H1 (cell line): ENCODE results near the gene NKIRAS2. TPM values are rescaled to one million over a fixed set of nuclear protein-coding genes. Genes with fewer than 3 reads are reported as not detected.

Source experiments
- CTCF ChIA-PET: fragments of 300-600 bp; sonication (Branson Sonifier 250); formaldehyde crosslinking; loops from one replicate; lab custom pipeline; 2021; ENCODE audit not compliant: partially characterized antibody; lab: Charles Lee
- POLR2A ChIA-PET: fragments of 300-600 bp; sonication (Branson Sonifier 250); formaldehyde crosslinking; loops from one replicate; lab custom pipeline; 2021; ENCODE audit warnings: inconsistent platforms; ENCODE audit not compliant: partially characterized antibody; lab: Charles Lee
- DNase-seq, 2 experiments: peaks; one replicate each; pipeline versions ENCODE4 v3.0.0 to v3.0.0-alpha.2; 2010 to 2022; ENCODE audit warnings: low spot score in 2 of 2, low read depth in 1 of 2, mixed read lengths in 1 of 2
- FAIRE-seq: peaks from 2 replicates; lab custom pipeline; 2011; peaks lifted over from hg19 to GRCh38; lab: Jason Lieb, UNC
- H2AFZ ChIP-seq: 2 replicates; pipeline ENCODE4 v1.8.1; 2012; ENCODE audit warnings: low read length, inconsistent platforms
- H2AK5ac ChIP-seq: 2 replicates; pipeline ENCODE4 v1.6.1; 2013; ENCODE audit warnings: low read depth, low read length
- H2BK120ac ChIP-seq: replicated peaks from 2 replicates; pipeline ENCODE3; 2013; ENCODE audit warnings: low read depth, low read length, inconsistent platforms
- H2BK12ac ChIP-seq: 2 replicates; pipeline ENCODE4 v1.6.1; 2013; ENCODE audit warnings: low read depth, low read length
- H2BK15ac ChIP-seq: 2 replicates; pipeline ENCODE4 v1.6.1; 2013; ENCODE audit warnings: low read length
- H2BK20ac ChIP-seq: 2 replicates; pipeline ENCODE4 v1.6.1; 2013; ENCODE audit warnings: low read length
- H2BK5ac ChIP-seq: 2 replicates; pipeline ENCODE4 v1.6.1; 2013; ENCODE audit warnings: low read depth, low read length
- H3K14ac ChIP-seq: 2 replicates; pipeline ENCODE4 v1.6.1; 2013; ENCODE audit warnings: inconsistent platforms; ENCODE audit not compliant: insufficient read length
- H3K18ac ChIP-seq: 2 replicates; pipeline ENCODE4 v1.6.1; 2013; ENCODE audit warnings: low read length; ENCODE audit errors: extremely low read depth
- H3K23ac ChIP-seq: 2 replicates; pipeline ENCODE4 v1.6.1; 2013; ENCODE audit warnings: inconsistent platforms; ENCODE audit not compliant: insufficient read length
- H3K23me2 ChIP-seq: 2 replicates; pipeline ENCODE4 v1.6.1; 2013; ENCODE audit warnings: low read depth, low read length
- H3K27ac ChIP-seq: 2 replicates; pipeline ENCODE4 v1.6.1; 2011; ENCODE audit warnings: low read depth, low read length, inconsistent platforms
- H3K27me3 ChIP-seq, 4 experiments: replicated peaks in 1 of 4; 1 replicate in 1 of 4; 2 replicates in 3 of 4; pipeline versions ENCODE4 v1.6.1 to v1.8.1; 2011 to 2013; ENCODE audit warnings: low read length in 3 of 4, mild to moderate bottlenecking in 3 of 4, inconsistent platforms in 2 of 4, mixed read lengths in 2 of 4, moderate library complexity in 1 of 4; ENCODE audit not compliant: control insufficient read depth in 3 of 4, insufficient read depth in 3 of 4; ENCODE audit errors: extremely low read depth in 1 of 4
- H3K36me3 ChIP-seq, 4 experiments: 2 replicates each; pipeline versions ENCODE4 v1.6.1 to v1.8.1; 2011 to 2013; ENCODE audit warnings: mild to moderate bottlenecking in 4 of 4, low read length in 3 of 4, moderate library complexity in 2 of 4, control low read depth in 1 of 4, inconsistent platforms in 1 of 4; ENCODE audit not compliant: insufficient read depth in 4 of 4, control insufficient read depth in 2 of 4
- H3K4ac ChIP-seq: replicated peaks from 2 replicates; pipeline ENCODE3; 2013; ENCODE audit warnings: low read length, low read depth, mixed read lengths, inconsistent platforms; ENCODE audit not compliant: insufficient read length
- H3K4me1 ChIP-seq, 4 experiments: replicated peaks in 1 of 4; 1 replicate in 1 of 4; 2 replicates in 3 of 4; pipeline versions ENCODE4 v1.6.1 to v1.8.1; 2011 to 2013; ENCODE audit warnings: low read length in 3 of 4, inconsistent platforms in 2 of 4, mixed read lengths in 1 of 4; ENCODE audit not compliant: insufficient read depth in 4 of 4, control insufficient read depth in 3 of 4
- H3K4me2 ChIP-seq, 2 experiments: 2 replicates each; pipeline versions ENCODE4 v1.6.1 to v1.8.1; 2011 to 2013; ENCODE audit warnings: low read depth in 2 of 2, low read length in 2 of 2, control low read depth in 1 of 2, inconsistent platforms in 1 of 2, mild to moderate bottlenecking in 1 of 2; ENCODE audit not compliant: insufficient read depth in 1 of 2
- H3K4me3 ChIP-seq, 4 experiments: fragments of 200-600, 300-600 bp in 1 of 4; sonication (generic), shearing (Covaris generic), sonication (Bioruptor Twin) in 1 of 4; 2 replicates each; pipeline versions ENCODE4 v1.5.1 to v1.8.1; 2011 to 2016; ENCODE audit warnings: low read length in 4 of 4, low read depth in 3 of 4, control low read depth in 2 of 4, inconsistent platforms in 2 of 4, mild to moderate bottlenecking in 2 of 4, mixed read lengths in 1 of 4, moderate library complexity in 1 of 4; ENCODE audit not compliant: insufficient read depth in 2 of 4; ENCODE audit errors: extremely low read depth in 1 of 4
- H3K56ac ChIP-seq: replicated peaks from 2 replicates; pipeline ENCODE3; 2013; ENCODE audit warnings: low read depth, mild to moderate bottlenecking, mixed read lengths, low read length, inconsistent platforms; ENCODE audit not compliant: insufficient read length
- H3K79me1 ChIP-seq: 2 replicates; pipeline ENCODE4 v1.6.1; 2013; ENCODE audit warnings: low read depth, low read length, control low read depth
- H3K79me2 ChIP-seq, 2 experiments: 2 replicates each; pipeline versions ENCODE4 v1.6.1 to v1.8.1; 2012 to 2013; ENCODE audit warnings: low read length in 2 of 2, mild to moderate bottlenecking in 2 of 2, inconsistent platforms in 1 of 2; ENCODE audit not compliant: insufficient read depth in 2 of 2, control insufficient read depth in 1 of 2
- H3K9ac ChIP-seq, 4 experiments: replicated peaks in 1 of 4; 1 replicate in 1 of 4; 2 replicates in 3 of 4; pipeline versions ENCODE4 v1.6.1 to v1.8.1; 2011 to 2013; ENCODE audit warnings: low read depth in 3 of 4, low read length in 3 of 4, control low read depth in 2 of 4, mild to moderate bottlenecking in 2 of 4, moderate library complexity in 2 of 4, inconsistent platforms in 1 of 4; ENCODE audit errors: extremely low read depth in 1 of 4
- H3K9me3 ChIP-seq, 2 experiments: 2 replicates each; pipeline versions ENCODE4 v1.6.1 to v1.8.1; 2012 to 2013; ENCODE audit warnings: mild to moderate bottlenecking in 2 of 2, moderate library complexity in 2 of 2, control low read depth in 1 of 2, inconsistent platforms in 1 of 2, low read depth in 1 of 2, low read length in 1 of 2, mixed read lengths in 1 of 2; ENCODE audit not compliant: insufficient read depth in 2 of 2
- H4K20me1 ChIP-seq, 2 experiments: replicated peaks in 1 of 2; 2 replicates each; pipeline versions ENCODE3 to v1.8.1; 2011 to 2013; ENCODE audit warnings: inconsistent platforms in 2 of 2, low read length in 2 of 2, mild to moderate bottlenecking in 1 of 2; ENCODE audit not compliant: insufficient read depth in 2 of 2, control insufficient read depth in 1 of 2
- H4K5ac ChIP-seq: 2 replicates; pipeline ENCODE4 v1.6.1; 2013; ENCODE audit warnings: low read length, low read depth, mixed read lengths, inconsistent platforms; ENCODE audit not compliant: insufficient read length
- H4K8ac ChIP-seq: 2 replicates; pipeline ENCODE4 v1.8.0; 2013; ENCODE audit warnings: mild to moderate bottlenecking, moderate library complexity, low read length, inconsistent platforms; ENCODE audit not compliant: insufficient read depth; ENCODE audit errors: extremely low read depth
- H4K91ac ChIP-seq: replicated peaks from 2 replicates; pipeline ENCODE3; 2013; ENCODE audit warnings: low read length, mixed read lengths, inconsistent platforms; ENCODE audit not compliant: insufficient read length
- CEBPB ChIP-seq: IDR thresholded peaks from 2 replicates; pipeline ENCODE4 v1.6.1; 2012; ENCODE audit warnings: low read depth, low read length
- CREB1 ChIP-seq: IDR thresholded peaks from 2 replicates; pipeline ENCODE4 v1.6.1; 2012; ENCODE audit warnings: inconsistent platforms
- E2F6 ChIP-seq: IDR thresholded peaks from 2 replicates; pipeline ENCODE4 v1.6.1; 2012; ENCODE audit warnings: inconsistent platforms
- GTF2F1 ChIP-seq: IDR thresholded peaks from 2 replicates; pipeline ENCODE4 v1.6.1; 2012; ENCODE audit warnings: low read depth, low read length, improper control_type of control experiment, borderline replicate concordance
- HDAC2 ChIP-seq, 2 experiments: fragments of 300-600 bp in 1 of 2; sonication (generic) in 1 of 2; IDR thresholded peaks; 2 replicates each; pipeline ENCODE4 v1.6.1; 2011 to 2012; ENCODE audit warnings: low read depth in 2 of 2, low read length in 2 of 2, mild to moderate bottlenecking in 2 of 2, moderate library complexity in 2 of 2, borderline replicate concordance in 1 of 2, inconsistent platforms in 1 of 2
- HDAC6 ChIP-seq: IDR thresholded peaks from one replicate; pipeline ENCODE4 v1.7.1; 2012; ENCODE audit warnings: low read depth, mild to moderate bottlenecking, inconsistent platforms, low read length, moderate library complexity
- JUND ChIP-seq: IDR thresholded peaks from 2 replicates; pipeline ENCODE4 v1.6.1; 2011; ENCODE audit warnings: mild to moderate bottlenecking, improper control_type of control experiment, low read length
- RAD21 ChIP-seq, 2 experiments: IDR thresholded peaks in 1 of 2; conservative IDR thresholded peaks in 1 of 2; 2 replicates each; pipeline ENCODE4 v1.6.1; 2011; ENCODE audit warnings: low read depth in 2 of 2, low read length in 2 of 2, improper control_type of control experiment in 1 of 2, inconsistent platforms in 1 of 2, mild to moderate bottlenecking in 1 of 2, moderate library complexity in 1 of 2
- RFX5 ChIP-seq: IDR thresholded peaks from 2 replicates; pipeline ENCODE4 v1.6.1; 2011; ENCODE audit warnings: low read depth, low read length, improper control_type of control experiment, borderline replicate concordance
- SIN3A ChIP-seq, 2 experiments: IDR thresholded peaks in 1 of 2; conservative IDR thresholded peaks in 1 of 2; 2 replicates each; pipeline ENCODE4 v1.6.1; 2011 to 2012; ENCODE audit warnings: low read length in 2 of 2, improper control_type of control experiment in 1 of 2, low read depth in 1 of 2, mild to moderate bottlenecking in 1 of 2
- TAF7 ChIP-seq: optimal IDR thresholded peaks from 2 replicates; pipeline ENCODE3; 2011; ENCODE audit warnings: low read depth, mild to moderate bottlenecking, inconsistent platforms, low read length, moderate library complexity, borderline replicate concordance
- WGBS, 2 experiments: shearing (Covaris generic) in 1 of 2; methylation state at CpG; one replicate each; pipeline versions ENCODE4 v1.1.6 to v1.1.7; 2013 to 2015; ENCODE audit warnings: low lambda C conversion rate in 2 of 2, mixed read lengths in 2 of 2, inconsistent platforms in 1 of 2, low coverage in 1 of 2, missing lambda C conversion rate in 1 of 2; ENCODE audit not compliant: insufficient replicate concordance in 2 of 2, insufficient coverage in 1 of 2, insufficient read length in 1 of 2; ENCODE audit errors: extremely low coverage in 1 of 2, missing lambda C conversion rate in 1 of 2; 5-methylcytosine and 5-hydroxymethylcytosine counted together
- polyA plus RNA-seq, 7 experiments: library from polyadenylated mRNA; depleted of rRNA in 3 of 7; stranded (reverse) in 5 of 7; unstranded in 2 of 7; fragments of >200 nt in 5 of 7; fragments of 200-250 nt in 2 of 7; gene quantifications; 1 replicate in 5 of 7; 2 replicates in 1 of 7; 4 replicates in 1 of 7; pipeline versions ENCODE4 v1.2.1 to v1.2.3, GENCODE V29; 2011 to 2013; ENCODE audit warnings: missing spikeins in 2 of 7, mixed read lengths in 2 of 7
- total RNA-seq: library from RNA; stranded (reverse); fragmentation: NEBNext Ultra II Directional; extraction: Animal tissue kit (Norgen Biotek cat#: 25700); gene quantifications from 2 replicates; pipeline ENCODE4 v1.2.1, GENCODE V29; 2021

NKIRAS2 gene
- total and polyA plus RNA-seq, 2 of the 8 experiments (the other 6 are each of a cell fraction or from before 2014, with no cell fraction given): 34.5 to 51.1 TPM

DNA sequence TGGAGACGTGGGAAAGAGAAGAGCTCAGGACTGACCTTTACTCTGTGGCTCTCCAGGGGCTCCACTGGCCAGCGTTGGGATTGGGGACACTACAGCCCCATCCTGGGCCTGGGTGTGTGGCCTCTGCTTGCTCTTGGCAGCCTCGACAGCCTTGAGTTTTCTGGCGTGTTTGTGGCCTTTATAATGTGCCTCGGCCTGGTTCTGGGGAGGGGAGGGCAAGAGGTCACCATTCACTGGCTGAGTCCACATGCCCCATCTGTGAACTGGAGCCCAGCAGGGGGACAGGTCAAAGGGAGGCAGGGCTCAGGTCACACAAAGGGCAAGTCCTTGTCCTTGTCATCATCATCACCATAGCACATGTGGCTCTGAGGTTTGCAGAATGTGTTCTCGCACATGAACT, 11.7 kb downstream of the NKIRAS2 start:
- no peak for DNase-seq
- Histone ChIP-seq H4K91ac (no peak overlapping the region), H3K56ac (no peak overlapping the region), H2BK120ac (no peak overlapping the region), H4K20me1 (no peaks in the 10 kb centered on the region), H3K4me3 (no peak overlapping the region), H2AK5ac (no peak overlapping the region), H3K36me3 (no peaks in the 10 kb centered on the region), H2BK12ac (no peak overlapping the region), H3K79me1 (0 out of 2 replicates have a peak, but pooled peaks cover 2% of the 10 kb centered on the region), H3K4me1 (peaks cover 0 to 11% (median 5%) of the 10 kb centered on the region in 4 experiments; a peak in 4 of 7 replicates), H3K14ac (no peak overlapping the region), H3K18ac (no peak overlapping the region), H3K9me3 (no peaks in the 10 kb centered on the region), H3K79me2 (no peaks in the 10 kb centered on the region), H3K23ac (no peak overlapping the region), H2AFZ (no peak overlapping the region), H2BK15ac (no peak overlapping the region), H4K5ac (no peak overlapping the region), H3K27me3 (no peaks in the 10 kb centered on the region), H3K4me2 (no peak overlapping the region), H3K23me2 (0 out of 2 replicates have a peak, but pooled peaks cover 2% of the 10 kb centered on the region), H2BK5ac (no peak overlapping the region), H2BK20ac (no peak overlapping the region), H3K4ac (no peak overlapping the region), H3K27ac (no peak overlapping the region), H3K9ac (no peak overlapping the region), H4K8ac (no peak overlapping the region)
- ChIA-PET POLR2A (interaction anchor here (0.6 to 1.6 kb wide), 5 partner anchors 12 to 391 kb away, joined by 3 to 6 read pairs (median 4); partner anchors contain the start of genes DNAJC7 and NKIRAS2), CTCF (interaction anchor here (0.9 to 38.8 kb wide), 11 partner anchors 11 to 167 kb away, joined by 3 to 1084 read pairs (median 5); partner anchors contain the start of genes DHX58, DNAJC7, HSPB9 and KAT2A)
- 90% methylated on average over 6 of the region's 6 CpGs; no CpG with 5 or more reads in 1 of the 2 experiments for WGBS, 2 experiments
- no peak for FAIRE-seq
- TF ChIP-seq TAF7 (no peak), HDAC6 (no peak), CREB1 (no peak), RFX5 (no peak), GTF2F1 (no peak), SIN3A (conservative IDR thresholded peaks at IDR 0.05 in 1 of 2, IDR thresholded peaks at IDR 0.05 in 1 of 2; ENCODE audit: low read depth in 1 of 2, low read length in 2 of 2) (no peak), HDAC2 (IDR thresholded peaks at IDR 0.05; ENCODE audit: borderline replicate concordance in 1 of 2, low read depth in 2 of 2, low read length in 2 of 2) (no peak), E2F6 (no peak), CEBPB (no peak), JUND (no peak), RAD21 (IDR thresholded peaks at IDR 0.05 in 1 of 2, conservative IDR thresholded peaks at IDR 0.05 in 1 of 2; ENCODE audit: low read depth in 2 of 2, low read length in 2 of 2) (no peak)
